ENCODE measurements around the gene CRYBA4. TPM values are rescaled to one million over a fixed set of nuclear protein-coding genes. Genes with fewer than 3 reads are reported as not detected.

CRYBA4 gene
- polyA plus RNA-seq, 1 donor (not counting 4 experiments of a cell fraction or from before 2014, with no cell fraction given) = not detected

- FAIRE-seq (no peak), DNase-seq (ENCODE audit: low read depth, low spot score) (no peak)
- peaks cover 11% of the 10 kb centered on the region for H3K27me3 ChIP-seq (ENCODE audit: control insufficient read depth, extremely low read depth, insufficient read depth, low read length)
- dilution Hi-C loops (cut with MboI; ENCODE audit: extremely low pct_ligation_motif_present, low sequenced_read_pairs) = no loop called here
- H4K20me1 ChIP-seq (ENCODE audit: control insufficient read depth, extremely low read depth, insufficient read depth, low read length) = no peaks in the 10 kb centered on the region
- no peak overlapping the region for H3K4me3 ChIP-seq (ENCODE audit: control insufficient read depth in 2 of 3, extremely low read depth in 1 of 3, insufficient read depth in 2 of 3, low read depth in 1 of 3, low read length in 3 of 3)
- H3K9me3 ChIP-seq (ENCODE audit: control insufficient read depth, low read depth, low read length) = no peaks in the 10 kb centered on the region
- H3K4me1 ChIP-seq (ENCODE audit: control insufficient read depth, extremely low read depth, insufficient read depth, low read length) = no peaks in the 10 kb centered on the region
- no peaks in the 10 kb centered on the region for H3K79me2 ChIP-seq (ENCODE audit: control insufficient read depth, insufficient read depth, low read length)
- H2AFZ ChIP-seq (ENCODE audit: control insufficient read depth, low read length) = no peak overlapping the region
- H3K4me2 ChIP-seq (ENCODE audit: control insufficient read depth, extremely low read depth, insufficient read depth, low read depth, low read length) = no peak overlapping the region
- H3K27ac ChIP-seq (ENCODE audit: control insufficient read depth, insufficient read depth, low read length) = no peak overlapping the region
- no peak for TF ChIP-seq CTCF (optimal IDR thresholded peaks at IDR 0.05 in 1 of 3, IDR thresholded peaks at IDR 0.05 in 1 of 3, conservative IDR thresholded peaks at IDR 0.05 in 1 of 3; ENCODE audit: extremely low read depth in 1 of 3, insufficient read depth in 2 of 3, low read length in 3 of 3)
- no peak for TF ChIP-seq EZH2 (IDR thresholded peaks at IDR 0.05; ENCODE audit: low read length)
- no peak overlapping the region for H3K9ac ChIP-seq (ENCODE audit: control insufficient read depth, extremely low read depth, insufficient read depth, low read length)
- H3K36me3 ChIP-seq (ENCODE audit: control insufficient read depth in 2 of 2, extremely low read depth in 1 of 2, insufficient read depth in 2 of 2, low read length in 2 of 2) = no peaks in the 10 kb centered on the region
- no peaks in the 10 kb centered on the region for H3K9me1 ChIP-seq (ENCODE audit: control insufficient read depth, extremely low read depth, insufficient read depth, low read length)
Observed at GRCh38 chr22:26609287-26609686, 12.5 kb upstream of the CRYBA4 start.

GRCh38 chr22:26610072-26610958 lies 11.4 kb upstream of the CRYBA4 start:
- Histone ChIP-seq H3K9me1 (ENCODE audit: control insufficient read depth, extremely low read depth, insufficient read depth, low read length) (no peaks in the 10 kb centered on the region), H3K4me1 (ENCODE audit: control insufficient read depth, extremely low read depth, insufficient read depth, low read length) (no peaks in the 10 kb centered on the region), H3K9me3 (ENCODE audit: control insufficient read depth, low read depth, low read length) (no peaks in the 10 kb centered on the region), H3K27ac (ENCODE audit: control insufficient read depth, insufficient read depth, low read length) (no peak overlapping the region), H4K20me1 (ENCODE audit: control insufficient read depth, extremely low read depth, insufficient read depth, low read length) (no peaks in the 10 kb centered on the region), H3K27me3 (ENCODE audit: control insufficient read depth, extremely low read depth, insufficient read depth, low read length) (peaks cover 11% of the 10 kb centered on the region), H3K79me2 (ENCODE audit: control insufficient read depth, insufficient read depth, low read length) (no peaks in the 10 kb centered on the region), H3K4me2 (ENCODE audit: control insufficient read depth, extremely low read depth, insufficient read depth, low read depth, low read length) (no peak overlapping the region), H2AFZ (ENCODE audit: control insufficient read depth, low read length) (no peak overlapping the region), H3K4me3 (ENCODE audit: control insufficient read depth in 2 of 3, extremely low read depth in 1 of 3, insufficient read depth in 2 of 3, low read depth in 1 of 3, low read length in 3 of 3) (no peak overlapping the region), H3K36me3 (ENCODE audit: control insufficient read depth in 2 of 2, extremely low read depth in 1 of 2, insufficient read depth in 2 of 2, low read length in 2 of 2) (no peaks in the 10 kb centered on the region), H3K9ac (ENCODE audit: control insufficient read depth, extremely low read depth, insufficient read depth, low read length) (no peak overlapping the region)
- TF ChIP-seq EZH2 (IDR thresholded peaks at IDR 0.05; ENCODE audit: low read length) (no peak), CTCF (optimal IDR thresholded peaks at IDR 0.05 in 1 of 3, IDR thresholded peaks at IDR 0.05 in 1 of 3, conservative IDR thresholded peaks at IDR 0.05 in 1 of 3; ENCODE audit: extremely low read depth in 1 of 3, insufficient read depth in 2 of 3, low read length in 3 of 3) (no peak)
- DNase-seq (ENCODE audit: low read depth, low spot score) (peak; percentile 46), FAIRE-seq (no peak)
- dilution Hi-C loops (cut with MboI; ENCODE audit: extremely low pct_ligation_motif_present, low sequenced_read_pairs) = no loop called here
